ENCODE data around the gene CD38.

DNA sequence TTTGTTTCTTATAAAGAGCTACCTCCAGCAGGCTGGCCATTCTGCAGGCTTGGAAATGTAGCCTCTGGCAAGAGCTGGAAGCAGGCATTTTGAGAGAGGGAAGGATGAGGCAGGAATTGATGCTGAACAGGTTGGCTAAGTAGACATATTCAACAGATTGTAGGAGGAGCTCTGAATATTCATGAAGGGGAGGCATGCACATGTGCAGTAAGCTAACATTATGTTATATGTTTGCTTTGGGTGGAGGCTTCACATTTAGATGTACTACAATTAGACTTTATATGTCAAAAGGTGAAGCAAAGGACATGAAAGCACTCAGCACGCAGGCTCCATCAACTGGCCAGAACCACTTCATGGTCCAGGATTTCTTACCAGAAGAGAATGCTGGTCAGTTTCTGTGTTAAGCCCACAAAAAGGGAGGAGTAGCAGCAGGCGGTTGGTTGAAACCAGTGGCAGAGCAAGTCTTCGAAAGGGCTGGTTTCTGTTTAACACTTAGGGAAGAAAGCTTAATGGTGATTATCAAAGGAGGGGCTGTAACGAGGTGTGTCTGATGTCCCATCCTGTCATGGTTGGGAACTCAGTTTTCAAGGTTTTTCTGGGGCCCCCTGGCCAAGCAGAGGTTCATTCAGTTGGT is 105.6 kb downstream of the CD38 start:
- TF ChIP-seq POLR2AphosphoS5 (IDR thresholded peaks at IDR 0.05; ENCODE audit: low read depth, low read length) (no peak), TAF1 (IDR thresholded peaks at IDR 0.05; ENCODE audit: borderline replicate concordance, insufficient read depth, low read length) (no peak), SIN3A (IDR thresholded peaks at IDR 0.05; ENCODE audit: borderline replicate concordance, insufficient read depth, low read length) (no peak), FOXP2 (optimal IDR thresholded peaks at IDR 0.05; ENCODE audit: borderline replicate concordance, extremely low read depth, extremely low read length, insufficient read depth) (no peak)
- TF ChIP-seq, protein P1, sequence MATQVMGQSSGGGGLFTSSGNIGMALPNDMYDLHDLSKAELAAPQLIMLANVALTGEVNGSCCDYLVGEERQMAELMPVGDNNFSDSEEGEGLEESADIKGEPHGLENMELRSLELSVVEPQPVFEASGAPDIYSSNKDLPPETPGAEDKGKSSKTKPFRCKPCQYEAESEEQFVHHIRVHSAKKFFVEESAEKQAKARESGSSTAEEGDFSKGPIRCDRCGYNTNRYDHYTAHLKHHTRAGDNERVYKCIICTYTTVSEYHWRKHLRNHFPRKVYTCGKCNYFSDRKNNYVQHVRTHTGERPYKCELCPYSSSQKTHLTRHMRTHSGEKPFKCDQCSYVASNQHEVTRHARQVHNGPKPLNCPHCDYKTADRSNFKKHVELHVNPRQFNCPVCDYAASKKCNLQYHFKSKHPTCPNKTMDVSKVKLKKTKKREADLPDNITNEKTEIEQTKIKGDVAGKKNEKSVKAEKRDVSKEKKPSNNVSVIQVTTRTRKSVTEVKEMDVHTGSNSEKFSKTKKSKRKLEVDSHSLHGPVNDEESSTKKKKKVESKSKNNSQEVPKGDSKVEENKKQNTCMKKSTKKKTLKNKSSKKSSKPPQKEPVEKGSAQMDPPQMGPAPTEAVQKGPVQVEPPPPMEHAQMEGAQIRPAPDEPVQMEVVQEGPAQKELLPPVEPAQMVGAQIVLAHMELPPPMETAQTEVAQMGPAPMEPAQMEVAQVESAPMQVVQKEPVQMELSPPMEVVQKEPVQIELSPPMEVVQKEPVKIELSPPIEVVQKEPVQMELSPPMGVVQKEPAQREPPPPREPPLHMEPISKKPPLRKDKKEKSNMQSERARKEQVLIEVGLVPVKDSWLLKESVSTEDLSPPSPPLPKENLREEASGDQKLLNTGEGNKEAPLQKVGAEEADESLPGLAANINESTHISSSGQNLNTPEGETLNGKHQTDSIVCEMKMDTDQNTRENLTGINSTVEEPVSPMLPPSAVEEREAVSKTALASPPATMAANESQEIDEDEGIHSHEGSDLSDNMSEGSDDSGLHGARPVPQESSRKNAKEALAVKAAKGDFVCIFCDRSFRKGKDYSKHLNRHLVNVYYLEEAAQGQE (IDR thresholded peaks at IDR 0.05; ENCODE audit: insufficient read depth in 1 of 2, low read depth in 2 of 2, low read length in 2 of 2), result no peak

Measured in PFSK-1 (cell line).